Fibroblast of skin of back (primary cell): ENCODE results near the gene FTL.

Source experiments
- DNase-seq: peaks from one replicate; pipeline ENCODE4 v3.0.0-alpha.2; 2013

Gene FTL

GRCh38 chr19:48966541-48967345, 1.6 kb downstream of the FTL start:
- no peak for DNase-seq

DNA sequence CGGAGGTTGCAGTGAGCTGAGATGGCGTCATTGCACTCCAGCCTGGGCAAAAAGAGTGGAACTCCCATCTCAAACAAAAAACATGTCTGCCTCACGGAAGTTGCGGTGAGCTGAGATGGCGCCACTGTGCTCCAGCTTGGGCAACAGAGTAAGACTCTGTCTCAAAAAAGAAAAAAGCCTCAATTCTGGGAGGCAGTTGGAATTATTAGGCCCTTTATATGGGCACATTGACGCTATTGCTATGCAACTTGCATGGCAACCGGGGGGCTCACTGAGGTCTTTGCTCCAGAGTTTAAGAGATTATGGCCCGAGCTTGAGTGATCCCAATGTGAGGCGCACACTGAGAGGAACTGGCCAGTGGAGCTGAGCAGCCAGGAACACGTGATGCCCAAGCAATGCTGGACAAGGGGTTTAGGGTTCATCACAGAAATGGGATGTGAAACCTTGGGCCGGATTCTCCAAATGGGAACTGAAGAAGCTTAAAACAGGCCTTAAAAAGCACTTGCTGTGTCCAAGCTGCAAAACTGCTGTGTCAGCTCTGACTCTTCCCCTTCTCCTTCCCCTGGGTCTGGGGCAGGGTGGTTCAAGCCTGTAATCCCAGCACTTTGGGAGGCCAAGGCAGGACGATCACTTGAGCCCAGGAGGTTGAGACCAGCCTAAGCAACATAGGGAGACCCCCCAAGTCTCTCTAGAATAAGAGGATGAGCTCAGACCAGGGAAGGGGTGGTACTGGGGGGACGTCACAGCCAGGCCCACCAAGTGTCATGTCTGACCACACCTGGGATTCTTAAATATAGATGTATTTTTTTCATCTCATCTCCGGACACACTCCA, 2.5 kb downstream of the FTL start:
- peak; percentile 29 for DNase-seq

- no peak for DNase-seq
Measured at GRCh38 chr19:48968179-48968661, 3.1 kb downstream of the FTL start.

DNA sequence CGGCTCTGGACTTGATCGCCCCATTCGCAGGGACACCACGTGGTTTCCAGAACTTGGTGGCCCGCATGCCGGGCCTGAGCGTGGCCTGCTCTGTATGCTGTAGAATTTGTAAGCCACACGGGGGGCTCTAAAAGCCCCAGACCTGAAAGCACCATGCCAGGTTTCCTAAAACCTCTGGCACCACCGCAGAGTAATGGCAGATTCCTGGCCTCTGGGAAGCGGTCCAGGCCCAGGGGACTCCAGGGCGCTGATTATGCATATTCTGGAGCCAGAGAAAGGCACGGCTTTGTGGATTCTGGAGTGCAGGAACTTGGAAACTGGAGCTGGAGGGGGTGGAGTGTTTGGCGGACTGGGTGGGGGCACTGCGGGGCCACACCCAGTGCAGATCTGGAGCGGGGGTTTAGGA, 3.7 kb downstream of the FTL start:
- DNase-seq: no peak

- DNase-seq: no peak
Measured at GRCh38 chr19:48969276-48970138, 4.4 kb downstream of the FTL start.

GRCh38 chr19:48970139-48970766, 5.1 kb downstream of the FTL start:
- no peak for DNase-seq

GRCh38 chr19:48970923-48971395, 5.8 kb downstream of the FTL start:
- DNase-seq: peak; percentile 65

- no peak for DNase-seq
Measured at GRCh38 chr19:48975947-48976847, 11.1 kb downstream of the FTL start.

GRCh38 chr19:48977061-48977460, 12.0 kb downstream of the FTL start:
- no peak for DNase-seq

DNA sequence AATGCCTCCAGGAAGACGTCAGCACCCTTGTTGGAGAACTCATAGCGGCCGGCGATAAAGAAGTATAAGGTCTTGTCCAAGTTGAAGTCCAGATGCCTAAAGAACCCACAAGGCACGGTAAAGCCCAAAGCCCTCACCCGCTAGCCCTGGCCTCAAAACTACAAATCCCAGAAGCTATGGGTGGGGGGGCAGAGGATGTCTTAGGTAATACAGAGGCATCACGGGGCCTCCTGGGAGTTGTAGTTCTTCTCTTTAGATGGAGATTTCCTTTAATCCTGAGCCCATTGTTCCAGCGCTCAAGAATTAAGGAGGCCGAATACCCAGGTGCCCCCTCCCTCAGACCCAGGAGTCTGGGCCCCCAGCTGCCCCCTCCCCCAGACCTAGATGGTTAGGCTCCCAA, 17.2 kb downstream of the FTL start:
- DNase-seq: no peak

DNA sequence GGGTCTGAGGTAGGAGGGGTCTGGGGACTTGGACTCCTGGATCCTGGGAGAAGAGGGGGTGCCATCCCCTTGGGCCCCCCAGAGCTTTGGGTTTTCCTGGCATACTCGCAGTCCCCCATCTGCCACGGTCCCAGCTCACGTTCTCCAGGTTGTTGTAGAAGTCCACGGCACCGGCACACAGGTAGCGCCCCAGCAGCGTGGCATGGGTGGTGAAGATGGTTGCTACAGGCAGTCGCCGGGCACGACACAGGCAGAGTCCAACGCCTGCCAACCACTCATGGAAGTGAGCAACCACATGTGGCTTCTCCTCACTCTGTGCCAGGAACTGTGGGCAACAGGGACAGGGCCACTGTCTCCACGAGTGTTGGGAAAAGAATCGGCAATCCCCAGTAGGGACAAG, 20.6 kb downstream of the FTL start:
- DNase-seq: no peak

DNA sequence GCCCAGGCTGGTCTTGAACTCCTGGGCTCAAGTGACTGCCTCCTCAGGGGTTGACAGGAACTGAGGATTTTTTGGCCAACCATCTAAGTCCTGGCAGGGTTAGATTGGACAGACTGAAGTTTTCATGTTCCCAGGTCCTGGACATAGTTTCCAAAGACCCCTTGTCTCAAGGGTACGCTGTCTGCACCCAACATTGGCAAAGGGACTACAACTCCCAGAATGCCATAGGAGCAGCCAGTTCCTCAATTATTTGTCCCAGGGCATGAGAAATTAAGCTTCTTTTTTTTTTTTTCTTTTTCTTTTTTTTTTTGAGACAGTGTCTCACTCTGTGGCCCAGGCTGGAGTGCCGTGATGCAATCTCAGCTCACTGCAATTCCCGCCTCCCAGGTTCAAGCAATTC, 21.1 kb downstream of the FTL start:
- DNase-seq: no peak

DNA sequence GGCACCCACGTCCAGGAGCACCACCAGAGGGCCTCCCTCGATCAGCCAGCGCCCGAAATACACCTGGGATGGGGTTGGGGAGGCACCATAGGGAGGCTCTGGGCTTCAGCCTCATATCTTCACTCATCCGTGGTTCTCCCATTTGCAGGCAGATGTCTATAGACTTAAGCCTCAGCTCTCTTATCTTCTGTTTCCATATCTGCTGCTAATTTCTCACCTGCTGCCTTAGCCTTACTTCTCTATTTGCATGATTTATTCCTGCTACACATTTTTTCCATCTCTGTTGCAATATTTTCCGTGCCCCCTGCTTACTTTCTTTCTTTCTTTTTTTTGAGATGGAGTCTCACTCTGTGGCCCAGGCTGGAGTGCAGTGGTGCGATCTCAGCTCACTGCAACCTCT, 22.2 kb downstream of the FTL start:
- DNase-seq: no peak

GRCh38 chr19:48988286-48988685, 23.2 kb downstream of the FTL start:
- no peak for DNase-seq

- DNase-seq: no peak
Measured at GRCh38 chr19:48988860-48989259, 23.8 kb downstream of the FTL start.

GRCh38 chr19:48989701-48990291, 24.7 kb downstream of the FTL start:
- DNase-seq: no peak

DNA sequence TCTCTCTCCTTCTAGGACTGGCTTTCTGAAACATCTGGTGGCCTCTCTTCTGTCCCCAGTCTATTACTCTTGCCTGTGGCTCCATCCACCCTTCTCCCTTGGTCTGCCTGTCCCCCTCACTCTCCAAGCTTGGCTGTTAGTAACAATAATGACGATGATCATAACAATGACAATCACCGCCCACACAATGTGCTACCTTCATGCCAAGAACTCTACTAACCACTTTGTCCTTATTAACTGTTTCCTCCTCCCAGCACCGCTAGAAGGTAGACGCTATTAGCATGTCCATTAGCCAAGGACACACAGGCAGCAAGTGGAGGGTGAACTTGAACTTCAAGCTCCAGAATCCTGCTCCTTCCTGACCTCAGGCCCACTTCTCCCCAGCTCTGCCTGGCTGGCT, 25.3 kb downstream of the FTL start:
- no peak for DNase-seq

DNA sequence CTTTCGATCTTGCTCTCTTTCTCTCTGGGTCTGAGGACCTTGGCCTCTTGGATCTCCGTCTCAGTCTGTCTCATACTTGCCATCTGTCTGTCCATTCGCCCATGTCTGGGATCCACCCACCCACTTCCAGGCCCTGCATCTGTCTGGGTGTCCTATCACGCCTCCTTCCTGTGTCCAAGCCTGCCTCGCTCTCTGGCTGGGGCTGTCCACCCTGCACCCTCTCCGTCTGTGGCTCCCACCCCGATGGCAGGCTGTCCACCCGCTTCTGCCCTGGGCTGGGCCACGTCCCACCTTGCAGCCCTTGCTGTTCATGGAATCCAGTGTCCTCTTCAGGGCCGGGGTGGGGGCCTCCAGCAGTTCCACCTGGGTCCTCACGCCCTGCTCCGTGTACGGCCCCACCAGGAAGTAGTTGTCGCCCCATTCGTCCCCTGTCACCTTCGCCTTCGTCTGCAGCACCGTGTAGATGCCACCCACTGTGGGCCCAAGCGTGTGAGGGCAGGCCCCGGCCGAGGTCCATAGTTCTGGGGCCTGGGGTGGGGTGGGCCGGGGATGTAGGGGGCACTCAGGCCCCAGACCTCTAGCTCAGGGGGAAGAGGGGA, 26.0 kb downstream of the FTL start:
- no peak for DNase-seq

DNA sequence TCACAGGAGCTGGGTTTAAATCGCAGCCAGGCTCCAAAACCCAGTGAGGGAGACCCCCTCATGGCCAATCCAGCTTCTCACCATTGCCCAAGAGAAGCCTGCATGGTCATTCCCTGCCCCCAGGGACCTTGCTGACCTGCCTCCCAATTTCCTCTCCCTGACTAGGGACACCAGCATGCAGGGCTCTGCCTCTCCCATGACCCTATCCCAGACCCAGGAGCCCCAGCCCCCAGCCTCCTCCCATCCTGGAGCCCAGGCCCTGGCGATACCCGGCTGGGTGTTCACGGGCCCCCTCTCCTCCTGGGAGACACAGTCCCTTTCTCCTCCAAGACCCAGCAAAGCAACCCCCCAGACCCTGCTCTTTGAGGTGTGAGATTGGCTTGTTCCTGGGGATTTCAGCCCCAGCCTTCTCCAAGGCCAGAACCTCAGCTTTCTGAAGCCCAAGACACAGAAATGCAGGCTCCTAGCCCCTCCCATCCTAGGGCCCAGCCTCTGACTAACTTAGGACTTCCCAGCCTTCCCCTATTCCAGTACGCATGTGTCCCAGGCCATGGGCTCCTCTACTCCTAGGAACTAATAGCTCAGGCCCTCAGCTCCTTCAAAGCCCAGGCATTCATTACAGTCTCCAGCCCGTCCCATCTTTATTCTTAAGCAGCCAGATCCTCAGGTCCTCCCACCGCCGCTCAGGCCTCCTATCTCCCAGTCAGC, 26.9 kb downstream of the FTL start:
- peak; percentile 86 for DNase-seq
